SK-N-SH treated with all-trans-retinoic acid at 6 μM for 48 hours (cell line): ENCODE results near the gene RBM33.

Source experiments
- ATAC-seq: fragments of 200-7000 bp; cut with Tn5 transposase; 3 replicates; pipeline ENCODE4 v1.9.1; 2020; ENCODE audit warnings: mild to moderate bottlenecking, moderate library complexity
- ARNTL ChIP-seq: fragments of 450-650 bp; formaldehyde crosslinking; IDR thresholded peaks from 2 replicates; pipeline ENCODE4 v1.5.0; 2020; ENCODE audit warnings: low read depth, mild to moderate bottlenecking, moderate library complexity, borderline replicate concordance
- BACH2 ChIP-seq: fragments of 250-450 bp; sonication (Bioruptor Pico); IDR thresholded peaks from 2 replicates; pipeline ENCODE4 v1.9.0; 2021; ENCODE audit warnings: mild to moderate bottlenecking, borderline replicate concordance
- CSDC2 ChIP-seq: fragments of 250-450 bp; sonication (Bioruptor Pico); IDR thresholded peaks from 2 replicates; pipeline ENCODE4 v1.5.0; 2020; ENCODE audit warnings: mild to moderate bottlenecking, moderate library complexity
- ESRRG ChIP-seq: fragments of 250-450 bp; sonication (Bioruptor Pico); IDR thresholded peaks from 2 replicates; pipeline ENCODE4 v1.6.1; 2021; ENCODE audit warnings: mild to moderate bottlenecking
- GLIS3 ChIP-seq: fragments of 250-450 bp; sonication (Bioruptor Pico); IDR thresholded peaks from 2 replicates; pipeline ENCODE4 v1.5.0; 2020; ENCODE audit warnings: mild to moderate bottlenecking, moderate library complexity
- ISL1 ChIP-seq: fragments of 250-450 bp; sonication (Bioruptor Pico); IDR thresholded peaks from 2 replicates; pipeline ENCODE4 v2.1.2; 2022; ENCODE audit warnings: mild to moderate bottlenecking, moderate library complexity
- OSR1 ChIP-seq: fragments of 250-450 bp; sonication (Bioruptor Pico); IDR thresholded peaks from 2 replicates; pipeline ENCODE4 v1.8.0; 2022; ENCODE audit warnings: moderate library complexity, mild to moderate bottlenecking, inconsistent platforms
- PPARA ChIP-seq: fragments of 250-450 bp; sonication (Bioruptor Pico); IDR thresholded peaks from 2 replicates; pipeline ENCODE4 v1.5.0; 2020; ENCODE audit warnings: mild to moderate bottlenecking, borderline replicate concordance
- RARB ChIP-seq: fragments of 250-450 bp; sonication (Bioruptor Pico); IDR thresholded peaks from 2 replicates; pipeline ENCODE4 v1.8.0; 2021; ENCODE audit warnings: mild to moderate bottlenecking, moderate library complexity
- SNAI2 ChIP-seq: fragments of 250-450 bp; sonication (Bioruptor Pico); IDR thresholded peaks from 2 replicates; pipeline ENCODE4 v1.5.0; 2020; ENCODE audit warnings: mild to moderate bottlenecking, moderate library complexity
- TCF4 ChIP-seq: fragments of 250-450 bp; sonication (Bioruptor Pico); IDR thresholded peaks from 2 replicates; pipeline ENCODE4 v1.8.0; 2021; ENCODE audit warnings: mild to moderate bottlenecking, moderate library complexity, borderline replicate concordance
- ZC3H10 ChIP-seq: fragments of 250-450 bp; sonication (Bioruptor Pico); IDR thresholded peaks from 2 replicates; pipeline ENCODE4 v1.5.1; 2021; ENCODE audit warnings: mild to moderate bottlenecking, moderate library complexity
- ZFP3 ChIP-seq: fragments of 250-450 bp; sonication (Bioruptor Pico); IDR thresholded peaks from 2 replicates; pipeline ENCODE4 v1.5.0; 2020; ENCODE audit warnings: mild to moderate bottlenecking, moderate library complexity
- ZFP30 ChIP-seq: fragments of 450-650 bp; formaldehyde crosslinking; IDR thresholded peaks from 2 replicates; pipeline ENCODE4 v1.5.0; 2022; ENCODE audit warnings: mild to moderate bottlenecking, moderate library complexity
- ZNF70 ChIP-seq: fragments of 450-650 bp; formaldehyde crosslinking; IDR thresholded peaks from 2 replicates; pipeline ENCODE4 v1.5.0; 2020; ENCODE audit warnings: mild to moderate bottlenecking, moderate library complexity
- ZNF8 ChIP-seq: fragments of 450-650 bp; formaldehyde crosslinking; IDR thresholded peaks from 2 replicates; pipeline ENCODE4 v1.5.0; 2020; ENCODE audit warnings: mild to moderate bottlenecking, moderate library complexity
- TF ChIP-seq, protein P1 (sequence below): fragments of 250-450 bp; sonication (Bioruptor Pico); IDR thresholded peaks from 2 replicates; pipeline ENCODE4 v1.5.1; 2020; ENCODE audit warnings: low read depth, mild to moderate bottlenecking, moderate library complexity
- TF ChIP-seq, protein P2 (sequence below): fragments of 250-450 bp; sonication (Bioruptor Pico); IDR thresholded peaks from 2 replicates; pipeline ENCODE4 v1.8.0; 2021; ENCODE audit warnings: low read depth, mild to moderate bottlenecking, moderate library complexity, borderline replicate concordance
- TF ChIP-seq, protein P3 (sequence below): fragments of 250-450 bp; sonication (Bioruptor Pico); IDR thresholded peaks from 2 replicates; pipeline ENCODE4 v1.5.1; 2021; ENCODE audit warnings: mild to moderate bottlenecking, moderate library complexity
- TF ChIP-seq, protein P4 (sequence below): fragments of 250-450 bp; sonication (Bioruptor Pico); IDR thresholded peaks from 2 replicates; pipeline ENCODE4 v1.8.0; 2020; ENCODE audit warnings: mild to moderate bottlenecking, moderate library complexity, borderline replicate concordance
- TF ChIP-seq, protein P5 (sequence below): fragments of 250-450 bp; sonication (Bioruptor Pico); IDR thresholded peaks from 2 replicates; pipeline ENCODE4 v1.5.0; 2020; ENCODE audit warnings: mild to moderate bottlenecking, moderate library complexity

Gene RBM33

DNA sequence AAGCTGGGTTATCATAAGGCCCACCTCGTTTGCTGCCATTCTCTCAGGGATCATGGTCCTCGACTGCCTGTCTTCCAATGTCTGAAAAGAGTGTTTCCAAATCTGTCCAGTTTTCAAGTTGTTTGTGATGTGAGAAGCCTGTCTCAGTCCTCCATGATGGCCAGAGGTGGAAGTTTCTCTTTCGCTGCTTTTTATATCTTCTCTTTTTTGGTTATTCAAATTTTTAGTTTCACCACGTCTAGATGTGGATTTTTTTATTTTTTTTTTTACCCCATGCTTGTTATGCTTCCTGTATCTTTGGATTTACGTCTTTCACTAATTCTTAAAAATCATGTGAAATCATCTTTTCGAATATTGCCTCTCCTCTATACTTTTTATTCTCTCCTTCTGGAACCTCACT lies 6.1 kb upstream of the RBM33 start (continued):
- TF ChIP-seq, protein P1, sequence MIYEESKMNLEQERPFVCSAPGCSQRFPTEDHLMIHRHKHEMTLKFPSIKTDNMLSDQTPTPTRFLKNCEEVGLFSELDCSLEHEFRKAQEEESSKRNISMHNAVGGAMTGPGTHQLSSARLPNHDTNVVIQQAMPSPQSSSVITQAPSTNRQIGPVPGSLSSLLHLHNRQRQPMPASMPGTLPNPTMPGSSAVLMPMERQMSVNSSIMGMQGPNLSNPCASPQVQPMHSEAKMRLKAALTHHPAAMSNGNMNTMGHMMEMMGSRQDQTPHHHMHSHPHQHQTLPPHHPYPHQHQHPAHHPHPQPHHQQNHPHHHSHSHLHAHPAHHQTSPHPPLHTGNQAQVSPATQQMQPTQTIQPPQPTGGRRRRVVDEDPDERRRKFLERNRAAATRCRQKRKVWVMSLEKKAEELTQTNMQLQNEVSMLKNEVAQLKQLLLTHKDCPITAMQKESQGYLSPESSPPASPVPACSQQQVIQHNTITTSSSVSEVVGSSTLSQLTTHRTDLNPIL: no peak

DNA sequence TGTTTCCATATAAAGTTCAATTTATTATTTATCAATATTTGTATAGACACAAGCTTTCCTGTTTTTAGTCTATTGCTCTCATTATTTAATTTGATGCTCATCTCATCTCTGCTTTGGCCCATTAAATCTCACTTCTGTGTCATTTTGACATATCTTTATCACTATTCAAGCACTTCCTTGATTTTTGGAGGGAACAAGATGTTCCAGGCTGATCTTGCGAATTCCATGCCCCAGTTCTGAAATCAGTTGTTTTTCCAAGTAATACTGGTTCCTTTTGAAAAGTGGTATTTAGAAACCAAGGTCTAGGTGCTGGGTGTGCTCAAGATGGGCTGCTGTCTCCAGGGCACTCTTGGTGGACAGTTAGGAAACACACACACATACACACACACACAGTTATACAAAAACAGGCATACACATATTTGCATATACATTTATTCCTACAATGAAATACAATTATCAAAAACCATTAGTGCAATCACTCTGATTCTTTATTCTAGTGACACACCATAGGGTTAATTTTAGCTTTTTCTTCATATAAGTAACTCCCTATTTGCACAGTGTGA lies 4.4 kb upstream of the RBM33 start:
- no peak for ATAC-seq
- no peak for TF ChIP-seq ESRRG

DNA sequence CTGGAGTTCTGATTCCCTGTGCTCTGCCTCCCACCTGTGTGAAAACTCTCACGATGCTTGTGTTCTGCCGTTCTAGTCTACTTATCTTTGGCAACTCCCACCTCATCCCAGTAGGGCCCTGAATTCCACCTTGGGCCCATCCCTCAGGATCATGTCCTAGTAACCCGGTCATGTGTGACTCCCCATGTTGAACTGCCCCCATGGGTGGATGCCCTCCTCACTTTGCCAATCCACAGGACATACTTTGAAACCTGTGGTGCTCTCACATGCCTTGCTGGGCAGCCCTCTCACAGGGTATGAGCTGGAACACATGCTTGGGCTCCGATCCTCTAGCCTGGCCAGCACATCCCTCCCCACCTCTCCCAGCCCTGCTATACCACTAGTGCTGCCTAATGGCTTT lies 3.8 kb upstream of the RBM33 start:
- TF ChIP-seq CSDC2 (CRISPR knock-in tag): no peak
- TF ChIP-seq ISL1 (CRISPR knock-in tag): no peak
- TF ChIP-seq, protein P2, sequence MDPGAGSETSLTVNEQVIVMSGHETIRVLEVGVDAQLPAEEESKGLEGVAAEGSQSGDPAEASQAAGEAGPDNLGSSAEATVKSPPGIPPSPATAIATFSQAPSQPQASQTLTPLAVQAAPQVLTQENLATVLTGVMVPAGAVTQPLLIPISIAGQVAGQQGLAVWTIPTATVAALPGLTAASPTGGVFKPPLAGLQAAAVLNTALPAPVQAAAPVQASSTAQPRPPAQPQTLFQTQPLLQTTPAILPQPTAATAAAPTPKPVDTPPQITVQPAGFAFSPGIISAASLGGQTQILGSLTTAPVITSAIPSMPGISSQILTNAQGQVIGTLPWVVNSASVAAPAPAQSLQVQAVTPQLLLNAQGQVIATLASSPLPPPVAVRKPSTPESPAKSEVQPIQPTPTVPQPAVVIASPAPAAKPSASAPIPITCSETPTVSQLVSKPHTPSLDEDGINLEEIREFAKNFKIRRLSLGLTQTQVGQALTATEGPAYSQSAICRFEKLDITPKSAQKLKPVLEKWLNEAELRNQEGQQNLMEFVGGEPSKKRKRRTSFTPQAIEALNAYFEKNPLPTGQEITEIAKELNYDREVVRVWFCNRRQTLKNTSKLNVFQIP (CRISPR knock-in tag): no peak
- no peak for TF ChIP-seq ESRRG
- TF ChIP-seq, protein P1: no peak
- TF ChIP-seq ZFP30 (CRISPR knock-in tag): no peak
- no peak for TF ChIP-seq ZNF8 (CRISPR knock-in tag)
- no peak for TF ChIP-seq TCF4 (CRISPR knock-in tag)
- TF ChIP-seq ARNTL: no peak
- TF ChIP-seq RARB (CRISPR knock-in tag): no peak
- TF ChIP-seq, protein P3, sequence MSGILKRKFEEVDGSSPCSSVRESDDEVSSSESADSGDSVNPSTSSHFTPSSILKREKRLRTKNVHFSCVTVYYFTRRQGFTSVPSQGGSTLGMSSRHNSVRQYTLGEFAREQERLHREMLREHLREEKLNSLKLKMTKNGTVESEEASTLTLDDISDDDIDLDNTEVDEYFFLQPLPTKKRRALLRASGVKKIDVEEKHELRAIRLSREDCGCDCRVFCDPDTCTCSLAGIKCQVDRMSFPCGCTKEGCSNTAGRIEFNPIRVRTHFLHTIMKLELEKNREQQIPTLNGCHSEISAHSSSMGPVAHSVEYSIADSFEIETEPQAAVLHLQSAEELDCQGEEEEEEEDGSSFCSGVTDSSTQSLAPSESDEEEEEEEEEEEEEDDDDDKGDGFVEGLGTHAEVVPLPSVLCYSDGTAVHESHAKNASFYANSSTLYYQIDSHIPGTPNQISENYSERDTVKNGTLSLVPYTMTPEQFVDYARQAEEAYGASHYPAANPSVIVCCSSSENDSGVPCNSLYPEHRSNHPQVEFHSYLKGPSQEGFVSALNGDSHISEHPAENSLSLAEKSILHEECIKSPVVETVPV (CRISPR knock-in tag): no peak
- TF ChIP-seq, protein P4, sequence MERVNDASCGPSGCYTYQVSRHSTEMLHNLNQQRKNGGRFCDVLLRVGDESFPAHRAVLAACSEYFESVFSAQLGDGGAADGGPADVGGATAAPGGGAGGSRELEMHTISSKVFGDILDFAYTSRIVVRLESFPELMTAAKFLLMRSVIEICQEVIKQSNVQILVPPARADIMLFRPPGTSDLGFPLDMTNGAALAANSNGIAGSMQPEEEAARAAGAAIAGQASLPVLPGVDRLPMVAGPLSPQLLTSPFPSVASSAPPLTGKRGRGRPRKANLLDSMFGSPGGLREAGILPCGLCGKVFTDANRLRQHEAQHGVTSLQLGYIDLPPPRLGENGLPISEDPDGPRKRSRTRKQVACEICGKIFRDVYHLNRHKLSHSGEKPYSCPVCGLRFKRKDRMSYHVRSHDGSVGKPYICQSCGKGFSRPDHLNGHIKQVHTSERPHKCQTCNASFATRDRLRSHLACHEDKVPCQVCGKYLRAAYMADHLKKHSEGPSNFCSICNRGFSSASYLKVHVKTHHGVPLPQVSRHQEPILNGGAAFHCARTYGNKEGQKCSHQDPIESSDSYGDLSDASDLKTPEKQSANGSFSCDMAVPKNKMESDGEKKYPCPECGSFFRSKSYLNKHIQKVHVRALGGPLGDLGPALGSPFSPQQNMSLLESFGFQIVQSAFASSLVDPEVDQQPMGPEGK (CRISPR knock-in tag): no peak
- no peak for TF ChIP-seq ZNF70 (CRISPR knock-in tag)
- no peak for TF ChIP-seq SNAI2 (CRISPR knock-in tag)
- TF ChIP-seq ZFP3 (CRISPR knock-in tag): no peak
- TF ChIP-seq, protein P5, sequence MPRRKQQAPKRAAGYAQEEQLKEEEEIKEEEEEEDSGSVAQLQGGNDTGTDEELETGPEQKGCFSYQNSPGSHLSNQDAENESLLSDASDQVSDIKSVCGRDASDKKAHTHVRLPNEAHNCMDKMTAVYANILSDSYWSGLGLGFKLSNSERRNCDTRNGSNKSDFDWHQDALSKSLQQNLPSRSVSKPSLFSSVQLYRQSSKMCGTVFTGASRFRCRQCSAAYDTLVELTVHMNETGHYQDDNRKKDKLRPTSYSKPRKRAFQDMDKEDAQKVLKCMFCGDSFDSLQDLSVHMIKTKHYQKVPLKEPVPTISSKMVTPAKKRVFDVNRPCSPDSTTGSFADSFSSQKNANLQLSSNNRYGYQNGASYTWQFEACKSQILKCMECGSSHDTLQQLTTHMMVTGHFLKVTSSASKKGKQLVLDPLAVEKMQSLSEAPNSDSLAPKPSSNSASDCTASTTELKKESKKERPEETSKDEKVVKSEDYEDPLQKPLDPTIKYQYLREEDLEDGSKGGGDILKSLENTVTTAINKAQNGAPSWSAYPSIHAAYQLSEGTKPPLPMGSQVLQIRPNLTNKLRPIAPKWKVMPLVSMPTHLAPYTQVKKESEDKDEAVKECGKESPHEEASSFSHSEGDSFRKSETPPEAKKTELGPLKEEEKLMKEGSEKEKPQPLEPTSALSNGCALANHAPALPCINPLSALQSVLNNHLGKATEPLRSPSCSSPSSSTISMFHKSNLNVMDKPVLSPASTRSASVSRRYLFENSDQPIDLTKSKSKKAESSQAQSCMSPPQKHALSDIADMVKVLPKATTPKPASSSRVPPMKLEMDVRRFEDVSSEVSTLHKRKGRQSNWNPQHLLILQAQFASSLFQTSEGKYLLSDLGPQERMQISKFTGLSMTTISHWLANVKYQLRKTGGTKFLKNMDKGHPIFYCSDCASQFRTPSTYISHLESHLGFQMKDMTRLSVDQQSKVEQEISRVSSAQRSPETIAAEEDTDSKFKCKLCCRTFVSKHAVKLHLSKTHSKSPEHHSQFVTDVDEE (CRISPR knock-in tag): no peak
- ATAC-seq: no peak

DNA sequence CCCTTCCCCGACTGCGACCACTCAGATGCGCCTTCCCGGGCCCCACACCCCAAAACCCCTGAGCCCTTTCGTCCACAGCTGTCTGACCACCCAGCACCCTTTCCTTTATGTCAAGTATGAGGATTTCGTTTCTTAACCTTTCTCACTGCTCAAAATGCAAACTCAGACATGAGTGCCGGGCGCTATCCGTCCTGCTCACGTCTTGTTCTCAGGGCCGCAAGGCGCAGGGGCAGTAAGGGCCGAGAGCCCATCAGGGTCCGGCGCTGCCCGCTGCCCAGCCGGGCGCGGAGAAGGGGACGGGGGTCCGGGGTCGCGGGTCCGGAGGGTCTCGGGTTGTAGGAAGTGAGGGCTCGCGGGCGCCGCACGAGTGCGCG lies 670 bp upstream of the RBM33 start:
- peak; percentile 75 for ATAC-seq
- TF ChIP-seq ESRRG (no peak), ARNTL (no peak), ZNF8 (CRISPR knock-in tag) (no peak), OSR1 (CRISPR knock-in tag) (no peak), PPARA (CRISPR knock-in tag) (no peak), ZFP3 (CRISPR knock-in tag) (no peak), BACH2 (CRISPR knock-in tag) (no peak), GLIS3 (CRISPR knock-in tag) (no peak), SNAI2 (CRISPR knock-in tag) (no peak), ZC3H10 (no peak)
- TF ChIP-seq, protein P4 (CRISPR knock-in tag): no peak
- TF ChIP-seq, protein P3 (CRISPR knock-in tag): no peak
